ENCODE data around the gene SCAMP2. TPM values are rescaled to one million over a fixed set of nuclear protein-coding genes. Genes with fewer than 3 reads are reported as not detected.

The SCAMP2 gene
- total and polyA plus RNA-seq, 8 donors, result 21.4 to 49.0 (median 33.8) TPM

DNA sequence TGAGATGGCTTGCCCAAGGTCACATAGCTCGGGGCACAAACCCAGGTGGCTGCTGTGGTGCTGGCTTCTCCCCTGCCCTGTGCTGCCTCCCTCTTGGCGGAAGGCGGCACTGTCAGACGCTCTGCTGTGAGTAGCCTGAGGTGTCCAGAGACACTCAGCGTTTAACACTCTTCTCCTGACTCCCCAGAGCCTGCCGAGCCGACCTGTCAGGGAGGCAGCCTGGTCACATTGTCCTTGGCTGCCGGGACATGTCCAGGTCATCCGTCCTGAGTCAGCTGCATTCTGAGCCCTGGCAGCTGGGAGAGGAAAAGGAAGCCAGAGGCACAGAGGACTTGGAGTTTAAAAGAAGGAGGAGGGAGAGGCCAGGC lies 55.8 kb downstream of the SCAMP2 start:
- FAIRE-seq (no peak), DNase-seq (peak in 1 of 6 donors; percentile 49), ATAC-seq (peak; percentile 29 to 68 (median 62))
- Histone ChIP-seq H3K27ac (no peak overlapping the region), H3K36me3 (no peaks in the 10 kb centered on the region), H3K9me3 (no peaks in the 10 kb centered on the region), H3K4me3 (no peak overlapping the region), H3K27me3 (no peaks in the 10 kb centered on the region), H3K4me1 (peaks cover 0 to 6% (median 0%) of the 10 kb centered on the region in 3 donors)
- intact Hi-C loops (cut with DNase I), result no loop called here
- WGBS, 2 donors, result 17 to 20% methylated on average over 9 of the region's 9 CpGs
- TF ChIP-seq, protein P1, sequence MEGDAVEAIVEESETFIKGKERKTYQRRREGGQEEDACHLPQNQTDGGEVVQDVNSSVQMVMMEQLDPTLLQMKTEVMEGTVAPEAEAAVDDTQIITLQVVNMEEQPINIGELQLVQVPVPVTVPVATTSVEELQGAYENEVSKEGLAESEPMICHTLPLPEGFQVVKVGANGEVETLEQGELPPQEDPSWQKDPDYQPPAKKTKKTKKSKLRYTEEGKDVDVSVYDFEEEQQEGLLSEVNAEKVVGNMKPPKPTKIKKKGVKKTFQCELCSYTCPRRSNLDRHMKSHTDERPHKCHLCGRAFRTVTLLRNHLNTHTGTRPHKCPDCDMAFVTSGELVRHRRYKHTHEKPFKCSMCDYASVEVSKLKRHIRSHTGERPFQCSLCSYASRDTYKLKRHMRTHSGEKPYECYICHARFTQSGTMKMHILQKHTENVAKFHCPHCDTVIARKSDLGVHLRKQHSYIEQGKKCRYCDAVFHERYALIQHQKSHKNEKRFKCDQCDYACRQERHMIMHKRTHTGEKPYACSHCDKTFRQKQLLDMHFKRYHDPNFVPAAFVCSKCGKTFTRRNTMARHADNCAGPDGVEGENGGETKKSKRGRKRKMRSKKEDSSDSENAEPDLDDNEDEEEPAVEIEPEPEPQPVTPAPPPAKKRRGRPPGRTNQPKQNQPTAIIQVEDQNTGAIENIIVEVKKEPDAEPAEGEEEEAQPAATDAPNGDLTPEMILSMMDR (IDR thresholded peaks at IDR 0.05), result no peak

- H3K27me3 ChIP-seq, result no peaks in the 10 kb centered on the region
- TF ChIP-seq, protein P1 (IDR thresholded peaks at IDR 0.05), result no peak
- no peak overlapping the region for H3K27ac ChIP-seq
- intact Hi-C loops (cut with DNase I), result no loop called here
- peaks cover 0 to 6% (median 0%) of the 10 kb centered on the region in 3 donors for H3K4me1 ChIP-seq
- ATAC-seq (no peak), DNase-seq (peak in 1 of 6 donors; percentile 60), FAIRE-seq (no peak)
- no peak overlapping the region for H3K4me3 ChIP-seq
- H3K36me3 ChIP-seq, result no peaks in the 10 kb centered on the region
- H3K9me3 ChIP-seq, result no peaks in the 10 kb centered on the region
- WGBS, 2 donors, result 55% methylated on average over 19 of the region's 19 CpGs
Measured at GRCh38 chr15:74816624-74817369, 56.4 kb downstream of the SCAMP2 start.

DNA sequence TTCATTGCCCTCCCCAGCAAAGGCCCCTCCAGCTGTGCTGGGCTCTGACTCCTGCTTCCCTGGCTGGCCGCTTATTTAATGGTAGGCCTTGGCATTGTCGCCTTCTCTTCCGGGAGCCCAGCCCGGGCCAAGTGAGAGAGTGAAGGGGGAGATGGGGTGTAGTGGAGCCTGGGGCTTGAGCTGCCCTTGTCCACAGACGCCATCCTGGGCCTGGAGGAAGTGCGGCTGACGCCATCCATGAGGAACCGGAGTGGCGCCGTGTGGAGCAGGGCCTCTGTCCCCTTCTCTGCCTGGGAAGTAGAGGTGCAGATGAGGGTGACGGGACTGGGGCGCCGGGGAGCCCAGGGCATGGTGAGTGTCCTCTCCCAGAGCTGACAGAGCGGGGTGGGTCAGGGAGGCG lies 57.2 kb downstream of the SCAMP2 start:
- no peak overlapping the region for H3K27ac ChIP-seq
- intact Hi-C loops (cut with DNase I), result no loop called here
- TF ChIP-seq, protein P1 (IDR thresholded peaks at IDR 0.05), result no peak
- H3K27me3 ChIP-seq, result no peaks in the 10 kb centered on the region
- ATAC-seq, result no peak
- no peaks in the 10 kb centered on the region for H3K36me3 ChIP-seq
- peaks cover 0 to 6% (median 0%) of the 10 kb centered on the region in 3 donors for H3K4me1 ChIP-seq
- no peak for FAIRE-seq
- WGBS, 2 donors, result 89 to 91% methylated on average over 15 of the region's 15 CpGs
- H3K4me3 ChIP-seq, result no peak overlapping the region
- H3K9me3 ChIP-seq, result no peaks in the 10 kb centered on the region
- peak in 1 of 6 donors; percentile 61 for DNase-seq

- DNase-seq (peak; percentile 60 to 82 (median 71)), FAIRE-seq (no peak), ATAC-seq (peak; percentile 53 to 93 (median 79))
- no peaks in the 10 kb centered on the region for H3K9me3 ChIP-seq
- TF ChIP-seq, protein P1 (IDR thresholded peaks at IDR 0.05), result no peak
- H3K27me3 ChIP-seq, result no peaks in the 10 kb centered on the region
- H3K4me3 ChIP-seq, result no peak overlapping the region
- 59 to 62% methylated on average over 10 of the region's 10 CpGs for WGBS, 2 donors
- H3K4me1 ChIP-seq, result peaks cover 0 to 6% (median 0%) of the 10 kb centered on the region in 3 donors
- H3K27ac ChIP-seq, result no peak overlapping the region
- intact Hi-C loops (cut with DNase I), result no loop called here
- H3K36me3 ChIP-seq, result no peaks in the 10 kb centered on the region
Measured at GRCh38 chr15:74815121-74815934, 57.8 kb downstream of the SCAMP2 start.

Data from pancreas (tissue), 10 donors.